GM18907 (cell line): ENCODE results near the gene PMM2.
"Not testable (repeated sequence)": the region's sequence is repeated elsewhere in the genome, so short reads cannot be mapped to it uniquely, and the experiment has no call there.

Source experiments
- ATAC-seq: cut with Tn5 transposase; IDR thresholded peaks from one replicate; pipeline ENCODE4 v1.9.1; 2021; ENCODE audit warnings: mild to moderate bottlenecking, moderate library complexity; ENCODE audit not compliant: unreplicated experiment

Gene PMM2

GRCh38 chr16:8866118-8866883 lies 68.7 kb downstream of the PMM2 start:
- no peak for ATAC-seq

GRCh38 chr16:8866884-8867215 lies 69.2 kb downstream of the PMM2 start:
- no peak for ATAC-seq

GRCh38 chr16:8867216-8867931 lies 69.7 kb downstream of the PMM2 start:
- no peak for ATAC-seq

GRCh38 chr16:8867932-8868415 lies 70.3 kb downstream of the PMM2 start:
- no peak for ATAC-seq

- peak; percentile 73 for ATAC-seq
Measured at GRCh38 chr16:8868416-8869211, 71.0 kb downstream of the PMM2 start, which contains the start of gene CARHSP1. CARHSP1 (minus strand) TSS chr16:8869006; CDS start chr16:8859328, 9,678 bp downstream.

GRCh38 chr16:8869212-8869987 lies 71.8 kb downstream of the PMM2 start:
- no peak for ATAC-seq

DNA sequence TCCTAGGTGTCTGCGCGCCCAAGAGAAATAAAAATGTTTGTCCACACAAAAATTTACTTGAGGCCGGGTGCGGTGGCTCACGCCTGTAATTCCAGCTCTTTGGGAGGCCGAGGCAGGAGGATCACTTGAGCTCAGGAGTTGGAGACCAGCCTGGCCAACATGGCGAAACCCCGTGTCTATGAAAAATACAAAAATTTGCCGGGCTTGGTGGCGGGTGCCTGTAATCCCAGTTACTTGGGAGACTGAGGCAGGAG lies 72.3 kb downstream of the PMM2 start:
- ATAC-seq: not testable (repeated sequence)

DNA sequence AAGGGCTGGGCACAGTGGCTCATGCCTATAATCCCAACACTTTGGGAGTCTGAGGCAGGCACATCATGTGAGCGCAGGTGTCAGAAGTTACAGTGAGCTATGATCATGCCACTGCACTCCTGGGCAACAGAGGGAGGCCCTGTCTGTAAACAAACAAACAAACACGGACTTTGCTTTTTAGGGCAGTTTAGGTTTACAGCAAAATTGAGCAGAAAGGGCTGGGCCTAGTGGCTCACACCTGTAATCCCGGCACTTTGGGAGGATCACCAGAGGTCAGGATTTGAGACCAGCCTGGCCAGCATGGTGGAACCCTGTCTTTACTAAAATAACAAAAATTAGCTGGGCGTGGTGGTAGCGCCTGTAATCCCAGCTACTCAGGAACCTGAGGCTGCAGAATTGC lies 74.4 kb downstream of the PMM2 start:
- no peak for ATAC-seq

GRCh38 chr16:8872967-8873865 lies 75.6 kb downstream of the PMM2 start:
- ATAC-seq: no peak

DNA sequence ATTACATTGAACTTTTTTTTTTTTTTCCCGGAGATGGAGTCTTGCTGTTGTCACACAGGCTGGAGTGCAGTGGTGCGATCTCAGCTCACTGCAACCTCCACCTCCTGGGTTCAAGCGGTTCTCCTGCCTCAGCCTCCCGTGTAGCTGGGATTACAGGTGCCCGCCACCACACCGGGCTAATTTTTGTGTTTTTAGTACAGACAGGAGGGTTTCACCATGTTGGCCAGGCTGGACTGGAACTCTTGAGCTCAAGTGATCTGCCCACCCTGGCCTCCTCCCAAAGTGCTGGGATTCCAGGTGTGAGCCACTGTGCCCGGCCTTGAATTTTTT lies 76.2 kb downstream of the PMM2 start:
- ATAC-seq: not testable (repeated sequence)

DNA sequence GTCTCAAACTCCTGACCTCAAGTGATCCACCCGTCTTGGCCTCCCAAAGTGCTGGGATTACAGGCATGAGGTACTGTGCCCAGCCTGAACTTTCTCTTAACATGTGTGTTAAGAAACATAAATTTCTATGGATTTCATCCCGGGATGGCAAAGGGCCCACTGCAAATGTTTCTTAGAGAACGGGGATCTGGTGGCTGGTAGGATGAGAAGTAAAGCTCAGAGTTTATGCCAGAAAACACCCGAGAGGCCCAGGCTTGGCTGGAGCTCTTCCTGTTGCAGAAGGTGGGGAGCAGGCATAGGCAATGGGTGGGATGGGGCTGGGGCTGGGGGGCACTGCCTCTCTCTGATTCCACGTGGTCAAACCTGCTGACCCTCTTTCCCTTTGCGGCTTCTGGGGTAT lies 76.7 kb downstream of the PMM2 start:
- ATAC-seq: no peak

GRCh38 chr16:8875317-8875716 lies 77.7 kb downstream of the PMM2 start:
- ATAC-seq: not testable (repeated sequence)

DNA sequence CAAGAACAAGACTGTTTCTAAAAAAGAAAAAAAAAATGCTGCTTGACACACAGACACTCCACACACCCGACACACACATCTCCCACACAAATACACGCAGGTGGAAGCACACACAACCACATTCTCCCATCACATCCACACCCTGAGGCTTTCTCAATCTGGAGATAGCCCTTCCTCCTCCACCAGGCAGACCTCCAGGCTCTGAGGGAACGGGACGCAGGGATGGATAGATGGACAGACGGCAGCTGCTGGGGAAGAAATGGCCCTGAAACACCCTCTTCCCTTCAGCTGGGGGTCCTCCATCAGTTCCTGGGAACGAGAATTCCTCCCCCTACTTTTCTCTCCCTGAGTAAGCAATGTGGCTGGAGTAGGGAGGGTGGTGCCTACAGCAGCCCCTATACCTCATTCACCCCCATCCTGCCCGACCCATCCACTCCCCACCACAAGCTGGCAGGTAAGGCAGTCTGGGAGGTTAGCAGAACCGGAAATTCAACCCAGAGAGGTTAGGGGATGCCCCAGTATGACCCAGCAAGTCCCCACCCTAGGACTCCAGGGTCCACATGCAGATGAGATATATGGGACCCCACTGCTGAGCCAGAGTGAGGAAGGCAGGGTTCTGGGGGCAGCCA lies 80.4 kb downstream of the PMM2 start:
- ATAC-seq: no peak

- ATAC-seq: no peak
Measured at GRCh38 chr16:8878523-8878911, 80.9 kb downstream of the PMM2 start.

DNA sequence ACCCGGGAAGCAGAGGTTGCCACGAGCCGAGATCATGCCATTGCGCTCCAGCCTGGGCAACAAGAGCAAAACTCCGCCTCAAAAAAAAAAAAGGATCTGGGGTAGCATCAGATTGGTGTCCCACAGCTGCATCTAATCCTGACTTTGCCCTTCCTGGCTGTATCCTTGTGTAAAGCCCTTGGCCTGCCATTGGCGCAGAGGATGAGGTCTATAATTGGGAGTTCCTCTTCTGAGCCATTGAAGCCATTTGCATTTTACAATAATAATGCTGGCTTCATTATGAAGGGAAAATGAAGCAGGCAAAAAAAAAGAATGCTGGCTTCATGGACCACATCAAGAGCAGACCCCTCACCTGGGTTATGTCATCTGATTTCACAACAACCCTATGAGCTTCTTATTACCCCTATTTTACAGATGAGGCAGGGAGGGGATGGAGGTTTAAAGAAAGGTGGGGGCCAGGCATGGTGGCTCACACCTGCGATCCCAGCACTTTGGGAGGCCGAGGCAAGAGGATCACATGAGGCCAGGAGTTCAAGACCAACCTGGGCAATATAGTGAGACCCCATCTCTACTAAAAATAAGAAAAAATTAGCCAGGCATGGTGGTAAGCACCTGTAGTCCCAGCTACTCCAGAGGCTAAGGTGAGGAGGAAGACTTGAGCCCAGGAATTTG lies 83.3 kb downstream of the PMM2 start:
- ATAC-seq: no peak

- ATAC-seq: no peak
Measured at GRCh38 chr16:8882041-8882617, 84.5 kb downstream of the PMM2 start, which contains the start of gene LITAFD. LITAFD (plus strand) TSS chr16:8882351; CDS start chr16:8884356, 2,005 bp downstream.

- ATAC-seq: no peak
Measured at GRCh38 chr16:8882725-8883377, 85.2 kb downstream of the PMM2 start.
